Psoas muscle (tissue), 8 donors: ENCODE results near the gene IGBP1. TPM values are rescaled to one million over a fixed set of nuclear protein-coding genes. Genes with fewer than 3 reads are reported as not detected.

Source experiments
- ATAC-seq, 4 donors: fragments of 200-7000 bp; cut with Tn5 transposase; one replicate each; pipeline ENCODE4 v1.9.1; 2020; ENCODE audit warnings: moderate library complexity in 3 of 4, mild to moderate bottlenecking in 2 of 4
- DNase-seq, 2 donors: peaks; one replicate each; pipeline ENCODE4 v3.0.0-alpha.2; 2020
- H3K27ac ChIP-seq: fragments of 200-600 bp; one replicate; pipeline ENCODE4 v1.8.0; 2022
- H3K27me3 ChIP-seq, 3 donors: fragments of 200-600 bp in 1 of 3; one replicate each; pipeline versions ENCODE4 v1.6.1 to v1.8.0; 2013 to 2022; ENCODE audit warnings: low read length in 2 of 3, mild to moderate bottlenecking in 2 of 3, moderate library complexity in 1 of 3; ENCODE audit not compliant: insufficient read depth in 3 of 3
- H3K36me3 ChIP-seq, 2 donors: fragments of 200-600 bp in 1 of 2; one replicate each; pipeline versions ENCODE4 v1.6.1 to v1.8.0; 2013 to 2022; ENCODE audit warnings: low read depth in 1 of 2, mild to moderate bottlenecking in 1 of 2, moderate library complexity in 1 of 2; ENCODE audit not compliant: insufficient read depth in 1 of 2
- H3K4me1 ChIP-seq: fragments of 200-600 bp; one replicate; pipeline ENCODE4 v1.8.0; 2022
- H3K4me3 ChIP-seq: fragments of 200-600 bp; one replicate; pipeline ENCODE4 v1.8.0; 2022; ENCODE audit warnings: mild to moderate bottlenecking
- H3K9me3 ChIP-seq: fragments of 200-600 bp; one replicate; pipeline ENCODE4 v1.8.0; 2022
- WGBS, 3 donors: extraction: QIAGEN DNeasy Blood & Tissue Kit; methylation state at CpG; one replicate each; pipeline versions ENCODE4 v1.1.6 to v1.1.7; 2013; 5-methylcytosine and 5-hydroxymethylcytosine counted together
- intact Hi-C, 2 donors: fragments of 100-400 bp; cut with DNase I; formaldehyde crosslinking; loops; one replicate each; pipeline versions ENCODE4 v1.11.0 to v1.14.2; 2022
- polyA plus RNA-seq, 3 donors: library from polyadenylated mRNA; stranded (reverse); fragments of 200-250 nt; gene quantifications; one replicate each; pipeline ENCODE4 v1.2.3, GENCODE V29; 2013
- total RNA-seq, 4 donors: library from RNA; stranded (reverse); fragmentation: NEBNext Ultra II Directional in 2 of 4; extraction: Animal tissue kit (Norgen Biotek cat#: 25700) in 2 of 4; gene quantifications; one replicate each; pipeline versions ENCODE4 v1.2.1 to v1.2.4, GENCODE V29; 2021 to 2023
- TF ChIP-seq, protein P1 (sequence below): fragments of 200-600 bp; IDR thresholded peaks from one replicate; pipeline ENCODE4 v1.8.0; 2022; ENCODE audit warnings: antibody characterized with exemption
- donor health status: healthy with polysubstance abuse.
- donor health status: DM: no; HTN: no; CAD: no; lungs with moderate emphysema.
- donor health status: Bipolar disorder and iron deficiency.
- donor health status: healthy.
- donor health status: DM: yes; HTN: yes; CAD: no.
- donor health status: DM: no; HTN: no; CAD: no.
- donor health status: DM: no; HTN: no; CAD: no.
- donor health status: DM: yes; HTN: yes; CAD: no.

IGBP1 gene
- total and polyA plus RNA-seq, 7 donors, result 45.0 to 81.5 (median 60.6) TPM

DNA sequence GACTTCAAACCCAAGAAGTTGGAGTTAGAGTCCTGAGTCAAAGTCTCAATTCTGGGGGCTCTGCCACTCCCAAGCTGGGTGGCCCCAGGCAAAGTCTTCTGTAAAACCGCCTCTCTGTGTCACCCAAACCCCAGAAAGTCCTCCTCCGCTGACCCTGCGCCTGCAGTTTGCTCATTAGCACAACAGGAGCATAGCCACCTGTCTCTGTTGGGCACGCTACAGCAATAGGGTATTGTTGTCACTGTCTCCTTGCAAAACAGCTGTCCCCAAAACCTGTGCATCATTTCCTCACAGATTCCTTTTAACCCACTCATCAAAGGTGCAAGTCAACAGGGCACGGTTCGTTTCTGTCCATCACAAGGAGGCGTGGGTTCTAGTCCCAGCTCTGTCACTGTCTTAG lies 36.0 kb downstream of the IGBP1 start:
- intact Hi-C loops, result no loop called here
- H3K4me1 ChIP-seq, result no peaks in the 10 kb centered on the region
- TF ChIP-seq, protein P1, sequence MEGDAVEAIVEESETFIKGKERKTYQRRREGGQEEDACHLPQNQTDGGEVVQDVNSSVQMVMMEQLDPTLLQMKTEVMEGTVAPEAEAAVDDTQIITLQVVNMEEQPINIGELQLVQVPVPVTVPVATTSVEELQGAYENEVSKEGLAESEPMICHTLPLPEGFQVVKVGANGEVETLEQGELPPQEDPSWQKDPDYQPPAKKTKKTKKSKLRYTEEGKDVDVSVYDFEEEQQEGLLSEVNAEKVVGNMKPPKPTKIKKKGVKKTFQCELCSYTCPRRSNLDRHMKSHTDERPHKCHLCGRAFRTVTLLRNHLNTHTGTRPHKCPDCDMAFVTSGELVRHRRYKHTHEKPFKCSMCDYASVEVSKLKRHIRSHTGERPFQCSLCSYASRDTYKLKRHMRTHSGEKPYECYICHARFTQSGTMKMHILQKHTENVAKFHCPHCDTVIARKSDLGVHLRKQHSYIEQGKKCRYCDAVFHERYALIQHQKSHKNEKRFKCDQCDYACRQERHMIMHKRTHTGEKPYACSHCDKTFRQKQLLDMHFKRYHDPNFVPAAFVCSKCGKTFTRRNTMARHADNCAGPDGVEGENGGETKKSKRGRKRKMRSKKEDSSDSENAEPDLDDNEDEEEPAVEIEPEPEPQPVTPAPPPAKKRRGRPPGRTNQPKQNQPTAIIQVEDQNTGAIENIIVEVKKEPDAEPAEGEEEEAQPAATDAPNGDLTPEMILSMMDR, result no peak
- H3K4me3 ChIP-seq, result no peak overlapping the region
- ATAC-seq (no peak), DNase-seq (no peak)
- no peaks in the 10 kb centered on the region for H3K9me3 ChIP-seq
- peaks cover 0 to 10% of the 10 kb centered on the region in 2 donors for H3K36me3 ChIP-seq
- H3K27me3 ChIP-seq, result peaks cover 0 to 3% (median 0%) of the 10 kb centered on the region in 3 donors
- H3K27ac ChIP-seq, result no peak overlapping the region
- WGBS, 3 donors, result 58 to 78% (median 74%) methylated on average over 7 of the region's 7 CpGs

DNA sequence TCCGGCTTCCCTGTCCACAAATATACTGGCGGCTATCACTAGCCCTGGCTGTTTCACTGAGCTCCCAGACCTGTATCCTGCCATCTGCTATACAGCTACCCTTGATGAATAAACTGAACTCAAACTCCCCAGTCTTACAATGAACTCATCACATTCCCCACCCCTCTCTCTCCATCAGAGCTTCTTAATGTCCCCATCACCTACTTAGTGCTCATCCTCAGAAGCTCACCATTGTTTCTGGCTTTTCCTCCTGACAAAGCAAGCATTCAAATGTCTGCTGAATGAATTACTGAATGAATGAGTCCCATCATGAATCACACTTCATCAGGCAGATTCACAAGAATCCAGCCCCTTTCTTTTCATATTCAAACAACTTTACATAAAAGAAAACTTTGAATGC lies 38.4 kb downstream of the IGBP1 start:
- H3K4me3 ChIP-seq, result no peak overlapping the region
- no peaks in the 10 kb centered on the region for H3K36me3 ChIP-seq
- DNase-seq, result no peak
- H3K9me3 ChIP-seq, result no peaks in the 10 kb centered on the region
- H3K27me3 ChIP-seq, result peaks cover 0 to 3% (median 0%) of the 10 kb centered on the region in 3 donors
- WGBS, 3 donors, result 74 to 92% (median 84%) methylated on average over 2 of the region's 2 CpGs
- H3K4me1 ChIP-seq, result no peaks in the 10 kb centered on the region
- no peak for ATAC-seq
- no peak overlapping the region for H3K27ac ChIP-seq
- intact Hi-C loops, result no loop called here
- TF ChIP-seq, protein P1, result no peak

DNA sequence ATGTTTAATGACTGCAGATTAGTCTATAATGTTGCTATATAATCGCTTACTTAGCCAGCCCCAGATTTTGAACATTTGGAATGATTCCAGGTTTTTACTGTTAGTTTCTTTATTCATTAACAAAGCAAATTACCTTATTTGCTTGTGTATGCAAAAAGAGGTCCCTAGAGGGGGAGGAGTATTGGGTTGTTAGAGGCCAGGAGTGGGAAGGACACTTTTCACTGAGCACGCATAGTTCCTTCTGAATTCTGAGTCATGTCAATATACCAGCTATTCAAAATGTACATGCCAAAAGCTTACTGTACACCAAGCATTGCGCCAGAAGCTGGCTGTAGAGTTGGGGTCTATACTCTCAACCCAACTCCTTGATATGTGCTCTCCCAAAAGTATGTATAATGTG lies 39.0 kb downstream of the IGBP1 start:
- ATAC-seq (no peak), DNase-seq (no peak)
- WGBS, 3 donors, result 84 to 90% (median 87%) methylated on average over 3 of the region's 3 CpGs
- intact Hi-C loops, result no loop called here
- H3K27me3 ChIP-seq, result peaks cover 0 to 3% (median 0%) of the 10 kb centered on the region in 3 donors
- H3K36me3 ChIP-seq, result no peaks in the 10 kb centered on the region
- TF ChIP-seq, protein P1, result no peak
- no peak overlapping the region for H3K27ac ChIP-seq
- H3K9me3 ChIP-seq, result no peaks in the 10 kb centered on the region
- no peak overlapping the region for H3K4me3 ChIP-seq
- H3K4me1 ChIP-seq, result no peaks in the 10 kb centered on the region

DNA sequence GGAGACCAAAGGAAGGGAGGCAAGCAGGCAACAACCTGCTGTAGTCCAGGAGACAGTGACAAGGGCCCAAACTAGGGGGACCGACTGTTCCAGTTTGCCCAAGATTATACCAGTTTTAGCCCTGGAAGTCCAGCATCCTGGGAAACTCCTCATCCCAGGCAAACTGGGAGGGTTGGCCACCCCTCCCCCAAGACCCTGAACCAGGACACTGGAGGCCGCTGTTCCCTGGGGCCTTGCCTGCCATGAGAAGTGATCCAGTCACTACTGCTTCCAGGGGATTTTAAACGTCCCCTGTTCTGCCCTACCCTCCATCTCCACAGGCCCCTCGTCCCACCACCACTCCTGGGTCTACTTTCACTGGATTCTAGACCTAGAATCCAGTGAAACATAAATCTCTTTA lies 39.7 kb downstream of the IGBP1 start:
- no peak for DNase-seq
- intact Hi-C loops, result no loop called here

More for the DNA sequence above, 39.7 kb downstream of the IGBP1 start:
- ATAC-seq, result no peak
- Histone ChIP-seq H3K27ac (no peak overlapping the region), H3K27me3 (peaks cover 0 to 3% (median 0%) of the 10 kb centered on the region in 3 donors), H3K36me3 (no peaks in the 10 kb centered on the region), H3K9me3 (no peaks in the 10 kb centered on the region), H3K4me3 (no peak overlapping the region), H3K4me1 (no peaks in the 10 kb centered on the region)
- TF ChIP-seq, protein P1, result no peak
- WGBS, 3 donors, result 47 to 73% (median 65%) methylated on average over 4 of the region's 4 CpGs
